GM21529 (cell line): ENCODE data around the gene FHIT.
A peak's percentile ranks its signal among the peaks of the same experiment; 100 is the strongest.

Experiments used
- ATAC-seq: cut with Tn5 transposase; IDR thresholded peaks from one replicate; pipeline ENCODE4 v1.9.1; 2021; ENCODE audit not compliant: unreplicated experiment

The FHIT gene

GRCh38 chr3:61172684-61173083, 78.6 kb downstream of the FHIT start:
- ATAC-seq = peak; percentile 62

GRCh38 chr3:61172203-61172602, 79.0 kb downstream of the FHIT start:
- no peak for ATAC-seq

- no peak for ATAC-seq
These were observed 81.5 kb downstream of the FHIT start for GRCh38 chr3:61169621-61170251.

GRCh38 chr3:61168286-61168685, 83.0 kb downstream of the FHIT start:
- no peak for ATAC-seq

- ATAC-seq = no peak
These were observed 88.3 kb downstream of the FHIT start for GRCh38 chr3:61162965-61163364.

- no peak for ATAC-seq
These were observed 92.6 kb downstream of the FHIT start for GRCh38 chr3:61158667-61159066.

GRCh38 chr3:61158216-61158615, 93.0 kb downstream of the FHIT start:
- ATAC-seq = no peak

- peak; percentile 85 for ATAC-seq
These were observed 93.8 kb downstream of the FHIT start for GRCh38 chr3:61157414-61157813.

GRCh38 chr3:61155701-61156292, 95.5 kb downstream of the FHIT start:
- no peak for ATAC-seq

GRCh38 chr3:61154457-61155198, 96.6 kb downstream of the FHIT start:
- no peak for ATAC-seq

GRCh38 chr3:61152071-61152470, 99.2 kb downstream of the FHIT start:
- no peak for ATAC-seq

GRCh38 chr3:61149236-61149635, 102.0 kb downstream of the FHIT start:
- ATAC-seq = no peak

GRCh38 chr3:61146010-61146890, 105.0 kb downstream of the FHIT start:
- peak; percentile 45 for ATAC-seq

- no peak for ATAC-seq
These were observed 109.6 kb downstream of the FHIT start for GRCh38 chr3:61141697-61142096.

GRCh38 chr3:61141227-61141626, 110.0 kb downstream of the FHIT start:
- ATAC-seq = no peak

GRCh38 chr3:61139686-61140085, 111.6 kb downstream of the FHIT start:
- ATAC-seq = no peak

GRCh38 chr3:61138401-61138800, 112.9 kb downstream of the FHIT start:
- ATAC-seq = no peak

- ATAC-seq = no peak
These were observed 115.1 kb downstream of the FHIT start for GRCh38 chr3:61136191-61136590.

GRCh38 chr3:61134532-61134931, 116.7 kb downstream of the FHIT start:
- ATAC-seq = no peak

GRCh38 chr3:61132062-61132461, 119.2 kb downstream of the FHIT start:
- peak; percentile 76 for ATAC-seq

GRCh38 chr3:61118830-61119229, 132.4 kb downstream of the FHIT start:
- ATAC-seq = no peak
